H9 (cell line): ENCODE results near the gene ARHGEF38. TPM values are rescaled to one million over a fixed set of nuclear protein-coding genes. Genes with fewer than 3 reads are reported as not detected.

Source experiments
- DNase-seq: peaks from one replicate; pipeline ENCODE4 v3.0.0-alpha.2; 2017
- H2AFZ ChIP-seq: one replicate; pipeline ENCODE4 v1.6.1; 2013; ENCODE audit warnings: mild to moderate bottlenecking, low read length, control low read depth, moderate library complexity
- H2AK5ac ChIP-seq: 2 replicates; pipeline ENCODE4 v1.6.1; 2013; ENCODE audit warnings: low read length, control low read depth, mixed read lengths; ENCODE audit not compliant: insufficient read length
- H2BK120ac ChIP-seq: one replicate; pipeline ENCODE4 v1.6.1; 2013; ENCODE audit warnings: low read depth, mild to moderate bottlenecking, low read length, control low read depth, inconsistent platforms; ENCODE audit not compliant: poor library complexity, severe bottlenecking
- H2BK12ac ChIP-seq: 2 replicates; pipeline ENCODE4 v1.6.1; 2013; ENCODE audit warnings: low read length, control low read depth, mixed read lengths, low read depth; ENCODE audit not compliant: insufficient read length
- H2BK15ac ChIP-seq: 2 replicates; pipeline ENCODE4 v1.6.1; 2013; ENCODE audit warnings: low read depth, low read length, control low read depth
- H2BK20ac ChIP-seq: one replicate; pipeline ENCODE4 v1.6.1; 2013; ENCODE audit warnings: low read depth, mild to moderate bottlenecking, low read length, control low read depth, inconsistent platforms; ENCODE audit not compliant: poor library complexity, severe bottlenecking
- H2BK5ac ChIP-seq: 2 replicates; pipeline ENCODE4 v1.6.1; 2013; ENCODE audit warnings: low read length, control low read depth, mixed read lengths; ENCODE audit not compliant: insufficient read length
- H3K14ac ChIP-seq: 2 replicates; pipeline ENCODE4 v1.6.1; 2013; ENCODE audit warnings: low read length, control low read depth; ENCODE audit not compliant: insufficient read depth
- H3K18ac ChIP-seq: 2 replicates; pipeline ENCODE4 v1.6.1; 2013; ENCODE audit warnings: low read depth, mild to moderate bottlenecking, mixed read lengths, low read length, control low read depth; ENCODE audit not compliant: insufficient read length
- H3K23ac ChIP-seq: 2 replicates; pipeline ENCODE4 v1.6.1; 2013; ENCODE audit warnings: low read length, control low read depth, mixed read lengths, low read depth; ENCODE audit not compliant: insufficient read length
- H3K23me2 ChIP-seq: 2 replicates; pipeline ENCODE4 v1.6.1; 2013; ENCODE audit warnings: low read depth, mild to moderate bottlenecking, mixed read lengths, low read length, control low read depth; ENCODE audit not compliant: insufficient read length, poor library complexity, severe bottlenecking
- H3K27ac ChIP-seq: 2 replicates; pipeline ENCODE4 v1.5.1; 2013; ENCODE audit warnings: low read length, control low read depth, mixed read lengths, low read depth; ENCODE audit not compliant: insufficient read length
- H3K27me3 ChIP-seq: 2 replicates; pipeline ENCODE4 v1.6.1; 2013; ENCODE audit warnings: low read length, control low read depth, inconsistent platforms; ENCODE audit not compliant: insufficient read depth
- H3K4ac ChIP-seq: 2 replicates; pipeline ENCODE4 v1.6.1; 2013; ENCODE audit warnings: low read depth, mild to moderate bottlenecking, control low read depth, inconsistent platforms, low read length, moderate library complexity
- H3K4me1 ChIP-seq: 2 replicates; pipeline ENCODE4 v1.6.1; 2013; ENCODE audit warnings: low read length, control low read depth, inconsistent platforms; ENCODE audit not compliant: insufficient read depth
- H3K4me2 ChIP-seq: 2 replicates; pipeline ENCODE4 v1.6.1; 2013; ENCODE audit warnings: low read length, control low read depth, mixed read lengths; ENCODE audit not compliant: insufficient read length, insufficient read depth
- H3K56ac ChIP-seq: 2 replicates; pipeline ENCODE4 v1.6.1; 2013; ENCODE audit warnings: low read depth, mild to moderate bottlenecking, mixed read lengths, low read length, control low read depth; ENCODE audit not compliant: insufficient read length
- H3K79me1 ChIP-seq: 2 replicates; pipeline ENCODE4 v1.6.1; 2013; ENCODE audit warnings: low read depth, mild to moderate bottlenecking, moderate library complexity, low read length, control low read depth, inconsistent platforms; ENCODE audit not compliant: insufficient read depth, poor library complexity, severe bottlenecking
- H3K79me2 ChIP-seq: 2 replicates; pipeline ENCODE4 v1.6.1; 2013; ENCODE audit warnings: low read length, control low read depth, inconsistent platforms; ENCODE audit not compliant: insufficient read depth
- H3K9ac ChIP-seq: 2 replicates; pipeline ENCODE4 v1.6.1; 2013; ENCODE audit warnings: low read length, control low read depth, mixed read lengths; ENCODE audit not compliant: insufficient read length; ENCODE audit errors: extremely low read depth
- H3K9me3 ChIP-seq: one replicate; pipeline ENCODE4 v1.6.1; 2013; ENCODE audit warnings: low read depth, low read length, inconsistent platforms; ENCODE audit not compliant: control insufficient read depth
- H3T11ph ChIP-seq: one replicate; pipeline ENCODE4 v1.6.1; 2013; ENCODE audit warnings: mild to moderate bottlenecking, low read length, control low read depth, inconsistent platforms
- H4K20me1 ChIP-seq: one replicate; pipeline ENCODE4 v1.6.1; 2013; ENCODE audit not compliant: control insufficient read depth, insufficient read length, insufficient read depth
- H4K5ac ChIP-seq: 2 replicates; pipeline ENCODE4 v1.6.1; 2013; ENCODE audit warnings: low read depth, mild to moderate bottlenecking, mixed read lengths, low read length, control low read depth; ENCODE audit not compliant: insufficient read length
- H4K8ac ChIP-seq: replicated peaks from 2 replicates; pipeline ENCODE4 v1.6.1; 2013; ENCODE audit warnings: low read length, control low read depth, mixed read lengths, low read depth; ENCODE audit not compliant: insufficient read length
- H4K91ac ChIP-seq: 2 replicates; pipeline ENCODE4 v1.6.1; 2013; ENCODE audit warnings: low read depth, mild to moderate bottlenecking, moderate library complexity, mixed read lengths, low read length, control low read depth; ENCODE audit not compliant: insufficient read length
- H3K27ac Mint-ChIP-seq, 3 experiments: 2 replicates in 2 of 3; 3 replicates in 1 of 3; pipeline ENCODE4 v1.8.0; 2020 to 2021; ENCODE audit warnings: mixed read lengths in 3 of 3, mild to moderate bottlenecking in 1 of 3, moderate library complexity in 1 of 3
- H3K27me3 Mint-ChIP-seq: 2 replicates; pipeline ENCODE4 v1.8.0; 2021; ENCODE audit warnings: low read depth, mild to moderate bottlenecking, moderate library complexity, mixed read lengths
- H3K36me3 Mint-ChIP-seq, 3 experiments: 2 replicates in 2 of 3; 3 replicates in 1 of 3; pipeline ENCODE4 v1.8.0; 2020 to 2021; ENCODE audit warnings: low read depth in 3 of 3, mixed read lengths in 3 of 3; ENCODE audit not compliant: insufficient read depth in 1 of 3
- H3K4me1 Mint-ChIP-seq, 2 experiments: 2 replicates each; pipeline ENCODE4 v1.8.0; 2020; ENCODE audit warnings: mixed read lengths in 2 of 2
- H3K4me3 Mint-ChIP-seq, 2 experiments: 2 replicates in 1 of 2; 3 replicates in 1 of 2; pipeline ENCODE4 v1.8.0; 2020 to 2021; ENCODE audit warnings: mild to moderate bottlenecking in 2 of 2, mixed read lengths in 2 of 2, moderate library complexity in 1 of 2
- H3K9me3 Mint-ChIP-seq, 2 experiments: 2 replicates in 1 of 2; 3 replicates in 1 of 2; pipeline ENCODE4 v1.8.0; 2020; ENCODE audit warnings: mild to moderate bottlenecking in 2 of 2, mixed read lengths in 2 of 2, moderate library complexity in 1 of 2
- WGBS: extraction: QIAGEN DNeasy Blood & Tissue Kit; methylation state at CpG from one replicate; pipeline ENCODE4 v1.1.7; 2013; ENCODE audit warnings: missing lambda C conversion rate, low lambda C conversion rate, mixed read lengths; ENCODE audit not compliant: insufficient read length; ENCODE audit errors: extremely low coverage; 5-methylcytosine and 5-hydroxymethylcytosine counted together
- total RNA-seq: library from RNA; stranded (reverse); gene quantifications from 2 replicates; pipeline ENCODE4 v1.2.1, GENCODE V29; 2021
- TF ChIP-seq, protein P1 (sequence below): fragments of 200-600 bp; sonication (generic); conservative IDR thresholded peaks from 3 replicates; pipeline ENCODE4 v1.8.0; 2021; ENCODE audit warnings: antibody characterized with exemption, mild to moderate bottlenecking

Gene ARHGEF38
- total RNA-seq, 1 experiment from 2014 or later = not detected

DNA sequence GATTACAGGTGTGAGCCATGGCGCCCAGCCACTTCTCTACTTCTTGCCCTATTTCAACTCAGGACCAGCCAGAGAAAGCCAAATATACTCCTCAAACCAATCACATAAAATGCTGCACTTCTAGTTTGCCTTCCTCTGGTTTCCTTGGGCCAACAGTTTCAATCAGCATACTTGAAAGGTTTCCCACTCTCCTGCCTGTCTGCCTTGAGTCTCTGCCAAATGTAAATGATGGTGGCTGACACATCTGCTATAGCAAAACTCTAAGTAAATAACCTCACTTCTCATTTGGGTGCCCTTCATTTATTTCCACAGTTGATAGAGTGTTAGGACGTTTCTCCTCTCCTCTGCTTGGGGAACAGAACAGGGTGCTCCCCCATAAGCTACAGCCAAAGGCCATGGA is 42.2 kb upstream of the ARHGEF38 start:
- H3K9me3 Mint-ChIP-seq = peaks cover 8% of the 10 kb centered on the region in 2 experiments; a peak in 4 of 5 replicates
- Histone ChIP-seq H3K27ac (no peak overlapping the region), H3K4ac (no peak overlapping the region), H2BK20ac (no peak overlapping the region), H4K5ac (no peak overlapping the region), H3K18ac (no peak overlapping the region), H3K9me3 (no peaks in the 10 kb centered on the region), H3K23me2 (no peaks in the 10 kb centered on the region), H4K8ac (no peak overlapping the region), H2AFZ (no peak overlapping the region), H3K14ac (no peak overlapping the region), H3T11ph (no peak overlapping the region), H2BK12ac (no peak overlapping the region), H3K4me2 (no peak overlapping the region), H3K79me2 (no peaks in the 10 kb centered on the region), H2BK15ac (no peak overlapping the region), H3K4me1 (no peaks in the 10 kb centered on the region), H3K9ac (no peak overlapping the region), H3K56ac (no peak overlapping the region), H3K79me1 (no peaks in the 10 kb centered on the region), H2AK5ac (no peak overlapping the region), H4K20me1 (no peaks in the 10 kb centered on the region), H4K91ac (no peak overlapping the region), H2BK120ac (no peak overlapping the region), H3K23ac (no peak overlapping the region), H3K27me3 (no peaks in the 10 kb centered on the region), H2BK5ac (no peak overlapping the region)
- TF ChIP-seq, protein P1, sequence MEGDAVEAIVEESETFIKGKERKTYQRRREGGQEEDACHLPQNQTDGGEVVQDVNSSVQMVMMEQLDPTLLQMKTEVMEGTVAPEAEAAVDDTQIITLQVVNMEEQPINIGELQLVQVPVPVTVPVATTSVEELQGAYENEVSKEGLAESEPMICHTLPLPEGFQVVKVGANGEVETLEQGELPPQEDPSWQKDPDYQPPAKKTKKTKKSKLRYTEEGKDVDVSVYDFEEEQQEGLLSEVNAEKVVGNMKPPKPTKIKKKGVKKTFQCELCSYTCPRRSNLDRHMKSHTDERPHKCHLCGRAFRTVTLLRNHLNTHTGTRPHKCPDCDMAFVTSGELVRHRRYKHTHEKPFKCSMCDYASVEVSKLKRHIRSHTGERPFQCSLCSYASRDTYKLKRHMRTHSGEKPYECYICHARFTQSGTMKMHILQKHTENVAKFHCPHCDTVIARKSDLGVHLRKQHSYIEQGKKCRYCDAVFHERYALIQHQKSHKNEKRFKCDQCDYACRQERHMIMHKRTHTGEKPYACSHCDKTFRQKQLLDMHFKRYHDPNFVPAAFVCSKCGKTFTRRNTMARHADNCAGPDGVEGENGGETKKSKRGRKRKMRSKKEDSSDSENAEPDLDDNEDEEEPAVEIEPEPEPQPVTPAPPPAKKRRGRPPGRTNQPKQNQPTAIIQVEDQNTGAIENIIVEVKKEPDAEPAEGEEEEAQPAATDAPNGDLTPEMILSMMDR = no peak
- peaks cover 16% of the 10 kb centered on the region for H3K27me3 Mint-ChIP-seq
- no peak overlapping the region for H3K4me3 Mint-ChIP-seq
- H3K27ac Mint-ChIP-seq = no peak overlapping the region
- DNase-seq = no peak
- WGBS = no CpG with 5 or more reads among the region's 2 CpGs
- no peaks in the 10 kb centered on the region for H3K4me1 Mint-ChIP-seq
- H3K36me3 Mint-ChIP-seq = no peaks in the 10 kb centered on the region
